ENCODE measurements around the gene CFAP70.
"Not testable (repeated sequence)": the region's sequence is repeated elsewhere in the genome, so short reads cannot be mapped to it uniquely, and the experiment has no call there.

- TF ChIP-seq CTCF (conservative IDR thresholded peaks at IDR 0.05; ENCODE audit: low read depth, low read length); EZH2 (IDR thresholded peaks at IDR 0.05; ENCODE audit: borderline replicate concordance, low read depth, low read length, poor library complexity, severe bottlenecking): not testable (repeated sequence)
These were observed 30.1 kb downstream of the CFAP70 start for GRCh38 chr10:73328523-73328922.
